ENCODE results near the gene ACIN1. TPM values are rescaled to one million over a fixed set of nuclear protein-coding genes. Genes with fewer than 3 reads are reported as not detected.

ACIN1 gene
- total and polyA plus RNA-seq, 2 of the 8 experiments (the other 6 are each of a cell fraction or from before 2014, with no cell fraction given), result 132 to 233 TPM

GRCh38 chr14:23062002-23062401, 32.9 kb downstream of the ACIN1 start:
- Histone ChIP-seq H2BK15ac (ENCODE audit: low read length) (no peak overlapping the region), H2BK120ac (replicated peaks; ENCODE audit: low read depth, low read length) (no peak overlapping the region), H3K9ac (replicated peaks in 1 of 4; ENCODE audit: extremely low read depth in 1 of 4, low read depth in 3 of 4, low read length in 3 of 4) (no peak overlapping the region), H3K14ac (ENCODE audit: insufficient read length) (no peak overlapping the region), H3K23me2 (ENCODE audit: low read depth, low read length) (peaks cover 4% of the 10 kb centered on the region; the same call in 1 of the 2 replicates), H3K18ac (ENCODE audit: extremely low read depth, low read length) (no peak overlapping the region), H3K27me3 (replicated peaks in 1 of 4; ENCODE audit: control insufficient read depth in 3 of 4, extremely low read depth in 1 of 4, insufficient read depth in 3 of 4, low read length in 3 of 4) (no peaks in the 10 kb centered on the region; a peak in 1 of 7 replicates), H2BK12ac (ENCODE audit: low read depth, low read length) (no peak overlapping the region), H3K79me2 (ENCODE audit: control insufficient read depth in 1 of 2, insufficient read depth in 2 of 2, low read length in 2 of 2) (peaks cover 3 to 13% of the 10 kb centered on the region in 2 experiments; a peak in 3 of 4 replicates), H3K23ac (ENCODE audit: insufficient read length) (no peak overlapping the region), H2AK5ac (ENCODE audit: low read depth, low read length) (no peak overlapping the region), H3K4me3 (ENCODE audit: extremely low read depth in 1 of 4, insufficient read depth in 2 of 4, low read depth in 3 of 4, low read length in 4 of 4) (no peak overlapping the region), H3K36me3 (ENCODE audit: control insufficient read depth in 2 of 4, insufficient read depth in 4 of 4, low read length in 3 of 4) (peaks cover 54 to 80% (median 70%) of the 10 kb centered on the region in 4 experiments), H4K8ac (ENCODE audit: extremely low read depth, insufficient read depth, low read length) (no peak overlapping the region; the same call in 1 of the 2 replicates), H4K91ac (replicated peaks; ENCODE audit: insufficient read length, low read length) (no peak overlapping the region), H3K4me2 (ENCODE audit: insufficient read depth in 1 of 2, low read depth in 2 of 2, low read length in 2 of 2) (no peak overlapping the region), H2BK20ac (ENCODE audit: low read length) (no peak overlapping the region), H3K27ac (ENCODE audit: low read depth, low read length) (no peak overlapping the region), H2BK5ac (ENCODE audit: low read depth, low read length) (no peak overlapping the region), H3K4ac (replicated peaks; ENCODE audit: insufficient read length, low read depth, low read length) (no peak overlapping the region), H3K4me1 (replicated peaks in 1 of 4; ENCODE audit: control insufficient read depth in 3 of 4, insufficient read depth in 4 of 4, low read length in 3 of 4) (peaks cover 0 to 5% (median 0%) of the 10 kb centered on the region in 4 experiments; a peak in 2 of 7 replicates), H4K20me1 (replicated peaks in 1 of 2; ENCODE audit: control insufficient read depth in 1 of 2, insufficient read depth in 2 of 2, low read length in 2 of 2) (peaks cover 14 to 17% of the 10 kb centered on the region in 2 experiments), H4K5ac (ENCODE audit: insufficient read length, low read depth, low read length) (no peak overlapping the region), H3K79me1 (ENCODE audit: low read depth, low read length) (peaks cover 5% of the 10 kb centered on the region), H3K9me3 (ENCODE audit: insufficient read depth in 2 of 2, low read depth in 1 of 2, low read length in 1 of 2) (no peaks in the 10 kb centered on the region), H3K56ac (replicated peaks; ENCODE audit: insufficient read length, low read depth, low read length) (no peak overlapping the region), H2AFZ (ENCODE audit: low read length) (no peak overlapping the region)
- FAIRE-seq (no peak), DNase-seq (ENCODE audit: low read depth in 1 of 2, low spot score in 2 of 2) (no peak)
- ChIA-PET POLR2A (ENCODE audit: partially characterized antibody) (interaction anchor here (0.7 to 2.1 kb wide), 10 partner anchors 9 to 96 kb away, joined by 3 to 8 read pairs (median 4); partner anchors contain the start of genes ACIN1 and C14orf119), CTCF (ENCODE audit: partially characterized antibody) (interaction anchor here (0.7 to 29.2 kb wide), 9 partner anchors 11 to 122 kb away, joined by 3 to 785 read pairs (median 3); partner anchors contain the start of gene AJUBA)
- 95% methylated on average over 4 of the region's 4 CpGs; no CpG with 5 or more reads in 1 of the 2 experiments for WGBS, 2 experiments (ENCODE audit: extremely low coverage in 1 of 2, insufficient coverage in 1 of 2, insufficient read length in 1 of 2, insufficient replicate concordance in 2 of 2, low coverage in 1 of 2, low lambda C conversion rate in 2 of 2, missing lambda C conversion rate in 1 of 2)
- TF ChIP-seq SP2 (IDR thresholded peaks at IDR 0.05; ENCODE audit: low read length) (no peak), RAD21 (IDR thresholded peaks at IDR 0.05 in 1 of 2, conservative IDR thresholded peaks at IDR 0.05 in 1 of 2; ENCODE audit: low read depth in 2 of 2, low read length in 2 of 2) (no peak)
